ENCODE results near the gene ACP2.

Gene ACP2, protein sequence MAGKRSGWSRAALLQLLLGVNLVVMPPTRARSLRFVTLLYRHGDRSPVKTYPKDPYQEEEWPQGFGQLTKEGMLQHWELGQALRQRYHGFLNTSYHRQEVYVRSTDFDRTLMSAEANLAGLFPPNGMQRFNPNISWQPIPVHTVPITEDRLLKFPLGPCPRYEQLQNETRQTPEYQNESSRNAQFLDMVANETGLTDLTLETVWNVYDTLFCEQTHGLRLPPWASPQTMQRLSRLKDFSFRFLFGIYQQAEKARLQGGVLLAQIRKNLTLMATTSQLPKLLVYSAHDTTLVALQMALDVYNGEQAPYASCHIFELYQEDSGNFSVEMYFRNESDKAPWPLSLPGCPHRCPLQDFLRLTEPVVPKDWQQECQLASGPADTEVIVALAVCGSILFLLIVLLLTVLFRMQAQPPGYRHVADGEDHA

DNA sequence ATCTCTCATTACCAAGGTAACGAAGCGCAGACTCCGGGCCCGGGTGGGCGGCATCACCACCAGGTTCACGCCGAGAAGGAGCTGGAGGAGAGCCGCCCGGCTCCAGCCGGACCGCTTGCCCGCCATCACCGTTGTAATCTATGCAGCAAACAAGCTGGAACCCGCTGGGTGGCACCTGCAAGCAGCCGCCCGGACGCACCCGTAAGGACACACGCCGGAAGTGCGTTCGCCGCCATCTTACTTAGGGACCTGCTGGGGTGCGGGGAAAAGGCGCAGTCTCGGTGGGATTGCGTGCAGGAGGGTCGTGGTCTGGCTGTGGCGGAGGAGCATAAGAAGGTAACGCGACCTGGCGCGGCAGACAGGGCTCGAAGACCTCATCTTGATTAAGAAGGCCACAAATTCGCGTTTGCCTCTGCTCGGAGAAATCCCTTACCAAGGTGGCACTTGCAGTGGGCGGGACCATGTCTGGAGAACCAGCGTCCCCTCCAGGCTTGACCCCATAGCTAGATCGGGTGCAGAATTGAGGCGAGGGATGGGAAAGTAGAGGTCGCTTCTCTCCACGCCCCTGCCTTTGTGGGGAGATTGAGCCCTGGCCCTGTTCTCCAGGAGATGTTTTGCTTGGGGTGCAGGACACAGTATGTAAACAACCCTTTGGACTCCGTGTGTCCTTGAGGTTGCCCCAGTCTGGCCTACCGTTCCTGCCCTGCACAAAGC, at the start of gene ACP2:
Gene ACP2, minus strand, starts transcription at position 151 of the 714 bp plus-strand sequence. Its CDS starts 25 bp downstream, at position 126.
- H3K4me3 ChIP-seq (ENCODE audit: low read depth, low read length), result peak within 1 kb of the TSS; percentile 97
- DNase-seq, result peak; percentile 83
- H3K36me3 ChIP-seq (replicated peaks), result peaks cover 15% of the 10 kb centered on the region
- peak within 1 kb of the TSS; percentile 94 for H3K27ac ChIP-seq
- TF ChIP-seq, protein P1, sequence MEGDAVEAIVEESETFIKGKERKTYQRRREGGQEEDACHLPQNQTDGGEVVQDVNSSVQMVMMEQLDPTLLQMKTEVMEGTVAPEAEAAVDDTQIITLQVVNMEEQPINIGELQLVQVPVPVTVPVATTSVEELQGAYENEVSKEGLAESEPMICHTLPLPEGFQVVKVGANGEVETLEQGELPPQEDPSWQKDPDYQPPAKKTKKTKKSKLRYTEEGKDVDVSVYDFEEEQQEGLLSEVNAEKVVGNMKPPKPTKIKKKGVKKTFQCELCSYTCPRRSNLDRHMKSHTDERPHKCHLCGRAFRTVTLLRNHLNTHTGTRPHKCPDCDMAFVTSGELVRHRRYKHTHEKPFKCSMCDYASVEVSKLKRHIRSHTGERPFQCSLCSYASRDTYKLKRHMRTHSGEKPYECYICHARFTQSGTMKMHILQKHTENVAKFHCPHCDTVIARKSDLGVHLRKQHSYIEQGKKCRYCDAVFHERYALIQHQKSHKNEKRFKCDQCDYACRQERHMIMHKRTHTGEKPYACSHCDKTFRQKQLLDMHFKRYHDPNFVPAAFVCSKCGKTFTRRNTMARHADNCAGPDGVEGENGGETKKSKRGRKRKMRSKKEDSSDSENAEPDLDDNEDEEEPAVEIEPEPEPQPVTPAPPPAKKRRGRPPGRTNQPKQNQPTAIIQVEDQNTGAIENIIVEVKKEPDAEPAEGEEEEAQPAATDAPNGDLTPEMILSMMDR (IDR thresholded peaks at IDR 0.05; ENCODE audit: low read depth, low read length, missing control alignments), result peak; percentile 41
- in situ Hi-C loops (cut with HindIII; ENCODE audit: low pct_ligation_motif_present, low sequenced_read_pairs), result no loop called here
- no peaks in the 10 kb centered on the region for H3K27me3 ChIP-seq (replicated peaks)

- Histone ChIP-seq H3K27me3 (replicated peaks) (no peaks in the 10 kb centered on the region), H3K4me3 (ENCODE audit: low read depth, low read length) (no peak overlapping the region), H3K36me3 (replicated peaks) (peaks cover 42% of the 10 kb centered on the region), H3K27ac (no peak overlapping the region)
- TF ChIP-seq, protein P1 (IDR thresholded peaks at IDR 0.05; ENCODE audit: low read depth, low read length, missing control alignments), result no peak
- DNase-seq, result no peak
- in situ Hi-C loops (cut with HindIII; ENCODE audit: low pct_ligation_motif_present, low sequenced_read_pairs), result no loop called here
These were observed 47.4 kb upstream of the ACP2 start for GRCh38 chr11:47296045-47296444.

DNA sequence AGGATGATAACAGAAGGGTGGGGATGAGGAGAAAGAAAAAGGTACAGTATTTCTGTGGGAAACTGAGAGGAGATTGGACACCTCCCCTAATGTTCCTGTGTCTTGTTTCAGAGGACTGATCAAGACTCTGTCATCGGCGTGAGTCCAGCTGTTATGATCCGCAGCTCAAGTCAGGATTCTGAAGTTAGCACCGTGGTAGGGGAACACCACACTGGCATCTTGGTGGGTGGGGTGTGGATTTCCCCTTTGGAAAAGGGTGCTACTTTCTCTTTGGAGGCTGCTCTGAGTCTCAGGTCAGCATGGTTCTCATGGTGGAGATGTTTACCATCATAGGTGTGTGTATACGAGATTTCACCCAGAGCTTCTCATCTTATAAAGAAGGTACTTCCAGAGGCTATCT, 46.8 kb upstream of the ACP2 start:
- H3K4me3 ChIP-seq (ENCODE audit: low read depth, low read length), result no peak overlapping the region
- peaks cover 42% of the 10 kb centered on the region for H3K36me3 ChIP-seq (replicated peaks)
- no peak for DNase-seq
- in situ Hi-C loops (cut with HindIII; ENCODE audit: low pct_ligation_motif_present, low sequenced_read_pairs), result no loop called here
- H3K27ac ChIP-seq, result no peak overlapping the region
- no peaks in the 10 kb centered on the region for H3K27me3 ChIP-seq (replicated peaks)
- TF ChIP-seq, protein P1 (IDR thresholded peaks at IDR 0.05; ENCODE audit: low read depth, low read length, missing control alignments), result no peak

DNA sequence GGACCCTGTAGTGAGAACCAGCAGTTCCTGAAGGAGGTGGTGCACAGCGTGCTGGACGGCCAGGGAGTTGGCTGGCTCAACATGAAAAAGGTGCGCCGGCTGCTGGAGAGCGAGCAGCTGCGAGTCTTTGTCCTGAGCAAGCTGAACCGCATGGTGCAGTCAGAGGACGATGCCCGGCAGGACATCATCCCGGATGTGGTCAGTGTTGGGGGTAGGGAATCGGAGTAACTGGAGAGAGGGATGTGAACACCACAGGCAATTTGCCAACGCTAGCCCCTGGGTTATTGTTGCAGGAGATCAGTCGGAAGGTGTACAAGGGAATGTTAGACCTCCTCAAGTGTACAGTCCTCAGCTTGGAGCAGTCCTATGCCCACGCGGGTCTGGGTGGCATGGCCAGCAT, 41.2 kb upstream of the ACP2 start:
- in situ Hi-C loops (cut with HindIII; ENCODE audit: low pct_ligation_motif_present, low sequenced_read_pairs), result no loop called here
- Histone ChIP-seq H3K27ac (no peak overlapping the region), H3K27me3 (replicated peaks) (no peaks in the 10 kb centered on the region), H3K36me3 (replicated peaks) (peaks cover 46% of the 10 kb centered on the region), H3K4me3 (ENCODE audit: low read depth, low read length) (no peak overlapping the region)
- DNase-seq, result no peak
- TF ChIP-seq, protein P1 (IDR thresholded peaks at IDR 0.05; ENCODE audit: low read depth, low read length, missing control alignments), result no peak

DNA sequence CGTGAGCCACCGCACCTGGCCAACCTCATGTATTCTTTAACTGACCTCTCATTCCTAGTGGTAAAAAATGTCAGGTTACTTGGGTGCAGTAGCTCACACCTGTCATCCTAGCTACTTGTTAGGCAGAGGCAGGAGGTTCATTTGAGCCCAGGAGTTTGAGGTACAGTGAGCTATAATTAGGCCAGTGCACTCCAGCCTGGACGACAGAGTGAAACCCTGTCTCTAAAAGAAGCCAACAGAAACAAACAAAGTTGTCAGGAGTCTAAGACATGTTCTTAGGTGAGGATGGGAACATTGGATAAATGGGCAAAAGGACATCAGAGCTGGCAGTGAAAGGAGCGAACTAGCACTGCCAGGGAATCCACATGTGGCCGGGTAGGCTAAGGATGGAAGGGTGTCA, 39.5 kb upstream of the ACP2 start:
- Histone ChIP-seq H3K27me3 (replicated peaks) (no peaks in the 10 kb centered on the region), H3K36me3 (replicated peaks) (peaks cover 55% of the 10 kb centered on the region), H3K27ac (no peak overlapping the region), H3K4me3 (ENCODE audit: low read depth, low read length) (no peak overlapping the region)
- DNase-seq, result no peak
- in situ Hi-C loops (cut with HindIII; ENCODE audit: low pct_ligation_motif_present, low sequenced_read_pairs), result no loop called here
- TF ChIP-seq, protein P1 (IDR thresholded peaks at IDR 0.05; ENCODE audit: low read depth, low read length, missing control alignments), result no peak

Data from brain microvascular endothelial cell (primary cell).